Neutrophil (primary cell): ENCODE results near the gene SULT2B1.

Experiments
- H3K27ac ChIP-seq: fragments of 200-600 bp; sonication (generic); 2 replicates; pipeline ENCODE4 v1.5.1; 2016; ENCODE audit warnings: mild to moderate bottlenecking, moderate library complexity
- H3K27me3 ChIP-seq: fragments of 200-600 bp; sonication (generic); 2 replicates; pipeline ENCODE4 v1.6.0; 2016; ENCODE audit warnings: mild to moderate bottlenecking
- H3K36me3 ChIP-seq: fragments of 200-600 bp; sonication (generic); 2 replicates; pipeline ENCODE4 v1.5.1; 2017
- H3K4me1 ChIP-seq, 2 experiments: fragments of 200-600 bp in 1 of 2; sonication (generic) in 1 of 2; 1 replicate in 1 of 2; 2 replicates in 1 of 2; pipeline versions ENCODE4 v1.5.1 to v1.6.1; 2013 to 2016; ENCODE audit warnings: low read depth in 1 of 2, low read length in 1 of 2, mild to moderate bottlenecking in 1 of 2, moderate library complexity in 1 of 2; ENCODE audit not compliant: control insufficient read depth in 1 of 2, insufficient read depth in 1 of 2
- H3K4me3 ChIP-seq, 2 experiments: fragments of 200-600 bp in 1 of 2; sonication (generic) in 1 of 2; 1 replicate in 1 of 2; 2 replicates in 1 of 2; pipeline ENCODE4 v1.5.1; 2013 to 2016; ENCODE audit warnings: low read depth in 1 of 2, low read length in 1 of 2, mild to moderate bottlenecking in 1 of 2, moderate library complexity in 1 of 2
- H3K9me3 ChIP-seq: fragments of 200-600 bp; sonication (generic); 2 replicates; pipeline ENCODE4 v1.5.1; 2016
- TF ChIP-seq, protein P1 (sequence below): fragments of 200-600 bp; sonication (generic); IDR thresholded peaks from 2 replicates; pipeline ENCODE4 v1.5.1; 2016; ENCODE audit warnings: antibody characterized with exemption

SULT2B1 gene

GRCh38 chr19:48524221-48524620 lies 27.8 kb upstream of the SULT2B1 start:
- Histone ChIP-seq H3K27me3 (no peaks in the 10 kb centered on the region), H3K4me3 (no peak overlapping the region), H3K36me3 (no peaks in the 10 kb centered on the region), H3K27ac (no peak overlapping the region), H3K9me3 (peaks cover 6% of the 10 kb centered on the region), H3K4me1 (no peaks in the 10 kb centered on the region)
- TF ChIP-seq, protein P1, sequence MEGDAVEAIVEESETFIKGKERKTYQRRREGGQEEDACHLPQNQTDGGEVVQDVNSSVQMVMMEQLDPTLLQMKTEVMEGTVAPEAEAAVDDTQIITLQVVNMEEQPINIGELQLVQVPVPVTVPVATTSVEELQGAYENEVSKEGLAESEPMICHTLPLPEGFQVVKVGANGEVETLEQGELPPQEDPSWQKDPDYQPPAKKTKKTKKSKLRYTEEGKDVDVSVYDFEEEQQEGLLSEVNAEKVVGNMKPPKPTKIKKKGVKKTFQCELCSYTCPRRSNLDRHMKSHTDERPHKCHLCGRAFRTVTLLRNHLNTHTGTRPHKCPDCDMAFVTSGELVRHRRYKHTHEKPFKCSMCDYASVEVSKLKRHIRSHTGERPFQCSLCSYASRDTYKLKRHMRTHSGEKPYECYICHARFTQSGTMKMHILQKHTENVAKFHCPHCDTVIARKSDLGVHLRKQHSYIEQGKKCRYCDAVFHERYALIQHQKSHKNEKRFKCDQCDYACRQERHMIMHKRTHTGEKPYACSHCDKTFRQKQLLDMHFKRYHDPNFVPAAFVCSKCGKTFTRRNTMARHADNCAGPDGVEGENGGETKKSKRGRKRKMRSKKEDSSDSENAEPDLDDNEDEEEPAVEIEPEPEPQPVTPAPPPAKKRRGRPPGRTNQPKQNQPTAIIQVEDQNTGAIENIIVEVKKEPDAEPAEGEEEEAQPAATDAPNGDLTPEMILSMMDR = no peak

DNA sequence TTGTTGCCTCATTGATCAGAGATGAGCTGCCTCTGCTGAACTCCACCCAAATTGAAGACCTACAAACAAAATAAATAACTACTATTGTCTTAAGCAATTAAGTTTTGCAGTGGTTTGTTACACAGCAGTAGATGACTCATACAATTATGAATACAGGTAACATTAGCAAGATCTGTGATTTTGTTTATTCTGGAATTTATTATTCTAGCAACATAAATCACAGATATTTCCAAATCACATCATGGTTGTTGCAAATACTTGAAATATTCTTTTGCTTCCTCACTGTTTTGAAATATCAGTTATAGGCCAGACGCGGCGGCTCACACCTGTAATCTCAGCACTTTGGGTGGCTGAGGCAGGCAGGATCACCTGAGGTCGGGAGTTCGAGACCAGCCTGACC lies 27.2 kb upstream of the SULT2B1 start:
- H3K9me3 ChIP-seq = peaks cover 6% of the 10 kb centered on the region
- TF ChIP-seq, protein P1 = no peak

GRCh38 chr19:48529156-48529555 lies 22.8 kb upstream of the SULT2B1 start:
- TF ChIP-seq, protein P1 = no peak
- Histone ChIP-seq H3K36me3 (no peaks in the 10 kb centered on the region), H3K4me3 (no peak overlapping the region), H3K4me1 (no peaks in the 10 kb centered on the region), H3K27ac (no peak overlapping the region), H3K9me3 (peaks cover 6% of the 10 kb centered on the region), H3K27me3 (peaks cover 8% of the 10 kb centered on the region)

More for the DNA sequence above, 27.2 kb upstream of the SULT2B1 start:
- no peaks in the 10 kb centered on the region for H3K27me3 ChIP-seq
- no peak overlapping the region for H3K4me3 ChIP-seq
- no peaks in the 10 kb centered on the region for H3K36me3 ChIP-seq
- H3K4me1 ChIP-seq = no peaks in the 10 kb centered on the region
- no peak overlapping the region for H3K27ac ChIP-seq

DNA sequence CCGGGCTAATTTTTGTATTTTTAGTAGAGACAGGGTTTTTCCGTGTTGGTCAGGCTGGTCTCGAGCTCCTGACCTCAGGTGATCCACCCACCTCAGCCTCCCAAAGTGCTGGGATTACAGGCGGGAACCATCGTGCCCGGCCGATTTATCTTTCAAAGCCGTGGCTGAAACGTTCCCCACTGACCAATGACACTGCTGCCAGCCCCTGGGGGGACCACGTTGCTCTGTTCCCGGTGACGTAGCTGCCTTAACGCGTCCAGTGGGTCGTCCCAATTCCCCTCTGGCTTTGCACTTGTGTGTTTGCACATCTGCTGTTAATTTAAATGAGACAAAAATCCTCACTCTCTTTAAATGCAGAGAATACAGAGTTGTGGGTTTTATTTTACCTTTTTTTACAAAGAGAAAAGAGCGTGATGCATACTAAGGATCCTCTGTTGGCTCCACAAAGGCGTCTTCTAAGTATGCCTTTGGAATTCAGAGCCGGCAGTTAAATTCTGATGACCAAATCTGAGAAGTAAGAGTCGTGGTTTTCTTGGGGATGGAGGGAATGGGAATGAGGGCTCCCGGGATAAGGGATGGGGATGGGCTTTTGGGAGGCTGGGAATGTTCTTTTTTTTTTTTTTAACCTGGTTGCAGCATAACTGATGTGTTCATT lies 21.8 kb upstream of the SULT2B1 start:
- H3K4me3 ChIP-seq = no peak overlapping the region
- H3K27me3 ChIP-seq = peaks cover 8% of the 10 kb centered on the region
- no peak overlapping the region for H3K27ac ChIP-seq
- peaks cover 6% of the 10 kb centered on the region for H3K9me3 ChIP-seq
- no peaks in the 10 kb centered on the region for H3K4me1 ChIP-seq
- no peaks in the 10 kb centered on the region for H3K36me3 ChIP-seq
- TF ChIP-seq, protein P1 = no peak

- Histone ChIP-seq H3K4me1 (no peaks in the 10 kb centered on the region), H3K9me3 (peaks cover 6% of the 10 kb centered on the region), H3K27ac (no peak overlapping the region), H3K27me3 (peaks cover 8% of the 10 kb centered on the region), H3K36me3 (no peaks in the 10 kb centered on the region), H3K4me3 (no peak overlapping the region)
- TF ChIP-seq, protein P1 = no peak
Measured at GRCh38 chr19:48530770-48531169, 21.2 kb upstream of the SULT2B1 start.
